Frontal cortex (tissue), 4 donors: ENCODE results near the gene PRDM15. TPM values are rescaled to one million over a fixed set of nuclear protein-coding genes. Genes with fewer than 3 reads are reported as not detected.

ENCODE experiments used
- DNase-seq, 2 donors: peaks; one replicate each; pipeline ENCODE4 v3.0.0; 2012; ENCODE audit warnings: low spot score in 2 of 2
- FAIRE-seq: peaks from 2 replicates; lab custom pipeline; 2012; peaks lifted over from hg19 to GRCh38; lab: Jason Lieb, UNC
- total RNA-seq: library from RNA; depleted of rRNA; stranded (reverse); fragments of >200 nt; gene quantifications from one replicate; pipeline ENCODE4 v1.2.3, GENCODE V29; 2014
- donor health status: control.
- donor health status: control.
- donor health status: control.

PRDM15 gene
- total RNA-seq, 1 donor from 2014 or later = 6.9 TPM

GRCh38 chr21:41770901-41771624 is 108.1 kb downstream of the PRDM15 start:
- no peak for FAIRE-seq
- no peak for DNase-seq

- DNase-seq = no peak
- FAIRE-seq = no peak
Measured at GRCh38 chr21:41769933-41770332, 109.2 kb downstream of the PRDM15 start.

GRCh38 chr21:41769521-41769920 is 109.6 kb downstream of the PRDM15 start:
- FAIRE-seq = no peak

GRCh38 chr21:41769111-41769510 is 110.0 kb downstream of the PRDM15 start:
- FAIRE-seq (no peak), DNase-seq (no peak)

More at GRCh38 chr21:41769521-41769920, 109.6 kb downstream of the PRDM15 start:
- no peak for DNase-seq

GRCh38 chr21:41768437-41769042 is 110.6 kb downstream of the PRDM15 start:
- FAIRE-seq (no peak), DNase-seq (no peak)

GRCh38 chr21:41767606-41768436 is 111.3 kb downstream of the PRDM15 start:
- no peak for FAIRE-seq
- no peak for DNase-seq

GRCh38 chr21:41766883-41767605 is 112.1 kb downstream of the PRDM15 start, which contains the start of gene RIPK4:
TSS of gene RIPK4 (minus strand) at chr21:41767052. CDS start at chr21:41767041, 11 bp downstream.
- DNase-seq (no peak), FAIRE-seq (no peak)

- DNase-seq (no peak), FAIRE-seq (no peak)
Measured at GRCh38 chr21:41765973-41766882, 112.9 kb downstream of the PRDM15 start.

- FAIRE-seq = no peak
- no peak for DNase-seq
Measured at GRCh38 chr21:41765420-41765821, 113.7 kb downstream of the PRDM15 start.

GRCh38 chr21:41764558-41765419 is 114.4 kb downstream of the PRDM15 start:
- DNase-seq (no peak), FAIRE-seq (no peak)

- FAIRE-seq = no peak
Measured at GRCh38 chr21:41763996-41764395, 115.1 kb downstream of the PRDM15 start.

GRCh38 chr21:41763398-41763931 is 115.7 kb downstream of the PRDM15 start:
- no peak for DNase-seq
- no peak for FAIRE-seq

More at GRCh38 chr21:41763996-41764395, 115.1 kb downstream of the PRDM15 start:
- no peak for DNase-seq

GRCh38 chr21:41762753-41763152 is 116.4 kb downstream of the PRDM15 start:
- FAIRE-seq (no peak), DNase-seq (no peak)

- FAIRE-seq = no peak
- no peak for DNase-seq
Measured at GRCh38 chr21:41761934-41762635, 117.1 kb downstream of the PRDM15 start.

GRCh38 chr21:41761211-41761933 is 117.8 kb downstream of the PRDM15 start:
- FAIRE-seq (no peak), DNase-seq (no peak)

- DNase-seq (no peak), FAIRE-seq (no peak)
Measured at GRCh38 chr21:41760411-41760810, 118.7 kb downstream of the PRDM15 start.
